HG02840 (cell line): ENCODE data around the gene RPS15.

ENCODE experiments used
- ATAC-seq: cut with Tn5 transposase; IDR thresholded peaks from one replicate; pipeline ENCODE4 v1.9.1; 2021; ENCODE audit warnings: mild to moderate bottlenecking, moderate library complexity, moderate number of reproducible peaks; ENCODE audit not compliant: unreplicated experiment, low FRiP score

Gene RPS15

GRCh38 chr19:1449467-1450442 is 11.6 kb downstream of the RPS15 start, which contains the start of gene APC2:
Gene APC2, plus strand, starts transcription at chr19:1450121. Its CDS starts 2,881 bp downstream, at chr19:1453002.
- no peak for ATAC-seq

- no peak for ATAC-seq
Observed at GRCh38 chr19:1450735-1451731, 12.8 kb downstream of the RPS15 start.

- no peak for ATAC-seq
Observed at GRCh38 chr19:1451916-1452801, 14.0 kb downstream of the RPS15 start.

GRCh38 chr19:1452802-1453524 is 14.8 kb downstream of the RPS15 start:
- ATAC-seq: no peak

- ATAC-seq: no peak
Observed at GRCh38 chr19:1453525-1454364, 15.5 kb downstream of the RPS15 start.

- ATAC-seq: no peak
Observed at GRCh38 chr19:1455002-1455335, 16.8 kb downstream of the RPS15 start.

GRCh38 chr19:1455336-1456120 is 17.3 kb downstream of the RPS15 start:
- ATAC-seq: no peak

GRCh38 chr19:1456121-1456900 is 18.1 kb downstream of the RPS15 start:
- ATAC-seq: no peak

GRCh38 chr19:1457031-1457739 is 19.0 kb downstream of the RPS15 start:
- ATAC-seq: no peak

- ATAC-seq: no peak
Observed at GRCh38 chr19:1457892-1458291, 19.7 kb downstream of the RPS15 start.

- ATAC-seq: no peak
Observed at GRCh38 chr19:1459479-1459878, 21.3 kb downstream of the RPS15 start.

- ATAC-seq: no peak
Observed at GRCh38 chr19:1460033-1460995, 22.1 kb downstream of the RPS15 start.

- no peak for ATAC-seq
Observed at GRCh38 chr19:1461862-1462261, 23.7 kb downstream of the RPS15 start.

- no peak for ATAC-seq
Observed at GRCh38 chr19:1465191-1466016, 27.2 kb downstream of the RPS15 start.
